PC-9 (cell line): ENCODE results near the gene FOXO3. TPM values are rescaled to one million over a fixed set of nuclear protein-coding genes. Genes with fewer than 3 reads are reported as not detected.

Experiments used
- BruUV-seq: library from RNA; stranded (reverse); fragments of 400-500 nt; replicated peaks from 2 replicates; lab custom pipeline; 2021; lab: Mats Ljungman, UMichigan
- CTCF ChIA-PET: fragments of 300-600 bp; sonication (Branson Sonifier 250); formaldehyde crosslinking; loops from one replicate; lab custom pipeline; 2022; ENCODE audit warnings: antibody characterized with exemption; lab: Charles Lee
- POLR2A ChIA-PET: fragments of 300-600 bp; sonication (Branson Sonifier 250); formaldehyde crosslinking; loops from one replicate; lab custom pipeline; 2022; ENCODE audit warnings: antibody characterized with exemption; ENCODE audit not compliant: unreplicated experiment; lab: Charles Lee
- DNase-seq, 2 experiments: peaks; one replicate each; pipeline versions ENCODE4 v3.0.0 to v3.0.0-alpha.2; 2015 to 2022; ENCODE audit warnings: mixed read lengths in 1 of 2
- H2AFZ ChIP-seq: fragments of 200-600 bp; sonication (generic); 2 replicates; pipeline ENCODE4 v1.8.1; 2017; ENCODE audit warnings: antibody characterized with exemption
- H3F3A ChIP-seq: fragments of 200-600 bp; sonication (generic); 2 replicates; pipeline ENCODE4 v1.8.1; 2017; ENCODE audit warnings: antibody characterized with exemption, mild to moderate bottlenecking, low read depth; ENCODE audit not compliant: insufficient read depth
- H3K27ac ChIP-seq: fragments of 200-600 bp; sonication (generic); 2 replicates; pipeline ENCODE4 v1.6.1; 2016; ENCODE audit warnings: mixed run types
- H3K27me3 ChIP-seq: fragments of 200-600 bp; sonication (generic); 2 replicates; pipeline ENCODE4 v1.6.1; 2016; ENCODE audit warnings: low read depth, mixed run types; ENCODE audit not compliant: insufficient read depth
- H3K36me3 ChIP-seq: fragments of 200-600 bp; sonication (generic); 2 replicates; pipeline ENCODE4 v1.6.1; 2016; ENCODE audit warnings: low read depth, mixed run types
- H3K4me1 ChIP-seq: fragments of 200-600 bp; sonication (generic); replicated peaks from 2 replicates; pipeline ENCODE4 v1.6.1; 2016; ENCODE audit warnings: mixed run types; ENCODE audit not compliant: insufficient read depth
- H3K4me2 ChIP-seq: fragments of 200-600 bp; sonication (generic); 2 replicates; pipeline ENCODE4 v1.6.1; 2017; ENCODE audit warnings: mixed run types
- H3K4me3 ChIP-seq: fragments of 200-600 bp; sonication (generic); 2 replicates; pipeline ENCODE4 v1.6.1; 2016; ENCODE audit warnings: mixed run types
- H3K79me2 ChIP-seq: fragments of 200-600 bp; sonication (generic); 2 replicates; pipeline ENCODE4 v1.6.1; 2017; ENCODE audit warnings: low read depth, mixed run types
- H3K9me2 ChIP-seq: fragments of 200-600 bp; sonication (generic); 2 replicates; pipeline ENCODE4 v1.8.1; 2017; ENCODE audit warnings: mild to moderate bottlenecking; ENCODE audit not compliant: insufficient read depth
- H3K9me3 ChIP-seq: fragments of 200-600 bp; sonication (generic); 2 replicates; pipeline ENCODE4 v1.8.1; 2016; ENCODE audit warnings: low read depth; ENCODE audit not compliant: insufficient read depth
- H4K20me1 ChIP-seq: fragments of 200-600 bp; sonication (generic); 2 replicates; pipeline ENCODE4 v1.8.1; 2017; ENCODE audit not compliant: insufficient read depth
- CTCF ChIP-seq: fragments of 200-600 bp; sonication (generic); conservative IDR thresholded peaks from 2 replicates; pipeline ENCODE4 v1.6.1; 2017; ENCODE audit warnings: mixed run types, antibody characterized with exemption, mild to moderate bottlenecking, moderate library complexity
- EZH2 ChIP-seq: fragments of 200-600 bp; sonication (generic); IDR thresholded peaks from 2 replicates; pipeline ENCODE4 v1.8.0; 2017; ENCODE audit warnings: antibody characterized with exemption, low read depth
- intact Hi-C: fragments of 100-400 bp; cut with micrococcal nuclease; formaldehyde crosslinking; loops from one replicate; pipeline ENCODE4 v1.10.0; 2022; ENCODE audit not compliant: unreplicated experiment
- total RNA-seq: library from RNA; stranded (reverse); gene quantifications from 2 replicates; pipeline ENCODE4 v1.2.3, GENCODE V29; 2021

The FOXO3 gene
- total RNA-seq, 1 experiment from 2014 or later = 59.4 TPM

GRCh38 chr6:108653949-108654348 lies 93.2 kb downstream of the FOXO3 start:
- ChIA-PET CTCF (no interaction called here), POLR2A (no interaction called here)
- Histone ChIP-seq H3K4me3 (no peak overlapping the region), H3F3A (peaks cover 35% of the 10 kb centered on the region), H3K27me3 (no peaks in the 10 kb centered on the region), H3K4me2 (no peak overlapping the region), H3K9me3 (peaks cover 16% of the 10 kb centered on the region), H3K27ac (no peak overlapping the region), H3K4me1 (peaks cover 81% of the 10 kb centered on the region), H3K36me3 (peaks cover 29% of the 10 kb centered on the region), H2AFZ (no peak overlapping the region), H3K9me2 (no peaks in the 10 kb centered on the region), H4K20me1 (peaks cover 47% of the 10 kb centered on the region), H3K79me2 (peaks cover 100% of the 10 kb centered on the region)
- no TSS peak for BruUV-seq
- TF ChIP-seq EZH2 (no peak), CTCF (no peak)
- no peak for DNase-seq
- intact Hi-C loops = no loop called here

- H3K9me3 ChIP-seq = peaks cover 16% of the 10 kb centered on the region
- no TSS peak for BruUV-seq
- intact Hi-C loops = no loop called here
Measured at GRCh38 chr6:108654465-108655106, 93.9 kb downstream of the FOXO3 start.

More at GRCh38 chr6:108654465-108655106, 93.9 kb downstream of the FOXO3 start:
- Histone ChIP-seq H3K4me2 (no peak overlapping the region), H3K36me3 (peaks cover 35% of the 10 kb centered on the region), H3K4me3 (no peak overlapping the region), H3K9me2 (no peaks in the 10 kb centered on the region), H3K27me3 (no peaks in the 10 kb centered on the region), H3K79me2 (peaks cover 100% of the 10 kb centered on the region), H2AFZ (no peak overlapping the region), H4K20me1 (peaks cover 41% of the 10 kb centered on the region), H3F3A (peaks cover 36% of the 10 kb centered on the region), H3K4me1 (peaks cover 74% of the 10 kb centered on the region), H3K27ac (no peak overlapping the region)
- TF ChIP-seq CTCF (no peak), EZH2 (no peak)
- no peak for DNase-seq
- CTCF ChIA-PET = interaction anchor here (0.7 kb wide), 1 partner anchor 85 kb away, joined by 5 read pairs; no protein-coding TSS in a partner anchor
- POLR2A ChIA-PET = interaction anchor here (0.6 kb wide), 1 partner anchor 214 kb away, joined by 6 read pairs; no protein-coding TSS in a partner anchor
